Measurements from ENCODE around the gene DNMT3L. TPM values are rescaled to one million over a fixed set of nuclear protein-coding genes. Genes with fewer than 3 reads are reported as not detected.

The DNMT3L gene
- total and polyA plus RNA-seq, 8 donors, result not detected

GRCh38 chr21:44293551-44294231 lies 32.0 kb upstream of the DNMT3L start:
- H3K36me3 ChIP-seq, result no peaks in the 10 kb centered on the region
- H3K9me3 ChIP-seq, result no peaks in the 10 kb centered on the region
- no peak for DNase-seq
- no peak overlapping the region for H3K27ac ChIP-seq
- TF ChIP-seq CTCF (IDR thresholded peaks at IDR 0.05) (no peak), EP300 (IDR thresholded peaks at IDR 0.05) (no peak)
- 81 to 90% (median 88%) methylated on average over 23 to 33 of the region's 33 CpGs for WGBS, 5 donors
- peaks cover 10 to 28% (median 24%) of the 10 kb centered on the region in 4 donors for H3K4me1 ChIP-seq
- H3K27me3 ChIP-seq, result peaks cover 0 to 45% (median 0%) of the 10 kb centered on the region in 3 donors
- no peak overlapping the region for H3K4me3 ChIP-seq
- intact Hi-C loops (cut with DNase I; ENCODE audit: low total_unique reads), result no loop called here

GRCh38 chr21:44292812-44293195 lies 31.1 kb upstream of the DNMT3L start:
- Histone ChIP-seq H3K4me1 (peaks cover 8 to 21% (median 19%) of the 10 kb centered on the region in 4 donors), H3K27me3 (peaks cover 0 to 54% (median 0%) of the 10 kb centered on the region in 3 donors), H3K36me3 (no peaks in the 10 kb centered on the region), H3K27ac (no peak overlapping the region), H3K4me3 (no peak overlapping the region), H3K9me3 (no peaks in the 10 kb centered on the region)
- TF ChIP-seq POLR2AphosphoS5 (IDR thresholded peaks at IDR 0.05), result no peak
- TF ChIP-seq EP300 (IDR thresholded peaks at IDR 0.05), result no peak
- no peak for TF ChIP-seq POLR2A (IDR thresholded peaks at IDR 0.05)
- no peak for TF ChIP-seq CTCF (IDR thresholded peaks at IDR 0.05)
- DNase-seq, result no peak
- intact Hi-C loops (cut with DNase I; ENCODE audit: low total_unique reads), result no loop called here
- WGBS, 5 donors, result 73 to 87% (median 81%) methylated on average over 3 to 15 of the region's 15 CpGs

DNA sequence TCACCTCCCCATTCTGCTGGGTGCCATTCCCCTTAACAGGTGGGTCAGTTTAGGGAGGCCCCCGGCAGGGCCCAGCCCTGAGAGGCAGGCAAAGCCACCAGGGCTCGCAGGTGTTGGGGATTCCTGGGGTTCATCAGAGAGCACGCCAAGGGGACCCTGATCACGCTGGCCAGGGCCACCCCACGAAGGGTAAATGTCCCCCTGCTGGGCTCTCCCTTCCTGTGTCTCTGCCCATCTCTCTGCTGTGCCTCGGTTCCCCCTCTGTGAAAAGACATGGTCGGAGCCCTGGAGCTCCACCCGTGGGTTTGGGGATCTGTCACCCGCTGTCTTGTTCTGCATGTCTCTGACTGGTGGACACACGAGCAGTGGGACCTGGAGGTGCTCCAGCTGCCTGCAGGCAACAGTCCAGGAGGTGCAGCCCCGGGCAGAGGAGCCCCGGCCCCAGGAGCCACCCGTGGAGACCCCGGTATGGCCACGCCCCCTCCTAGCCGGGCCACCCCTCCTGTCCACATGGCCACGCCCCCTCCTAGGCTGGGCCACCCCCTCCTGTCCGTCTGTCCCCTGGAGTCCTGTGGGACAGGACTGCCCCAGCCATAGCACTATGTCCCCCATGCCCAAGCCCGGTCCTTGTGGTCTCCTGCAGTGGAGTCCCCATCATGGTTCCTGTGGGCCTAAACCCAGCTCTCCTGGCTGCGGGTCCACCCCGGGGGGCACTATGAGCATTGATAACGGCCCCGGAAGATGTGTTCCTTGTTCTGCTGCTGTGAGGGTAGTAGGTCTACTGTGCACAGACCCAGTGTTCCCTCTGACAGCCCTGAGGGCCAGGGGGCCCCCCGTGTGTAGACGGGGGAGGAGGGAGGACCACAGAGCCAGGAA lies 30.5 kb upstream of the DNMT3L start:
- intact Hi-C loops (cut with DNase I; ENCODE audit: low total_unique reads), result no loop called here
- Histone ChIP-seq H3K4me3 (no peak overlapping the region), H3K9me3 (no peaks in the 10 kb centered on the region), H3K27me3 (peaks cover 0 to 59% (median 0%) of the 10 kb centered on the region in 3 donors), H3K36me3 (no peaks in the 10 kb centered on the region), H3K27ac (no peak overlapping the region), H3K4me1 (peaks cover 4 to 14% (median 13%) of the 10 kb centered on the region in 4 donors)
- 59 to 83% (median 63%) methylated on average over 9 to 25 of the region's 25 CpGs for WGBS, 5 donors
- TF ChIP-seq POLR2AphosphoS5 (IDR thresholded peaks at IDR 0.05), result no peak
- no peak for DNase-seq

- no peaks in the 10 kb centered on the region for H3K36me3 ChIP-seq
- 78 to 85% (median 84%) methylated on average over 16 to 33 of the region's 33 CpGs for WGBS, 5 donors
- H3K27ac ChIP-seq, result no peak overlapping the region
- H3K27me3 ChIP-seq, result peaks cover 0 to 59% (median 7%) of the 10 kb centered on the region in 3 donors
- intact Hi-C loops (cut with DNase I; ENCODE audit: low total_unique reads), result no loop called here
- TF ChIP-seq EP300 (IDR thresholded peaks at IDR 0.05) (no peak), POLR2AphosphoS5 (IDR thresholded peaks at IDR 0.05) (no peak), CTCF (IDR thresholded peaks at IDR 0.05) (no peak), POLR2A (IDR thresholded peaks at IDR 0.05) (no peak)
- no peak overlapping the region for H3K4me3 ChIP-seq
- H3K9me3 ChIP-seq, result no peaks in the 10 kb centered on the region
- H3K4me1 ChIP-seq, result peaks cover 4 to 13% (median 11%) of the 10 kb centered on the region in 4 donors
- DNase-seq, result no peak
Observed at GRCh38 chr21:44291078-44291935, 29.6 kb upstream of the DNMT3L start.

All from stomach (tissue), 9 donors.